ENCODE measurements around the gene GGT5.
"Not testable (repeated sequence)": the region's sequence is repeated elsewhere in the genome, so short reads cannot be mapped to it uniquely, and the experiment has no call there.

GRCh38 chr22:24251286-24251685, 6.4 kb upstream of the GGT5 start:
- not testable (repeated sequence) for TF ChIP-seq POLR2A, CTCF (IDR thresholded peaks at IDR 0.05)
